Measurements from ENCODE around the gene ELAVL3.
"Not testable (repeated sequence)": the region's sequence is repeated elsewhere in the genome, so short reads cannot be mapped to it uniquely, and the experiment has no call there.

The ELAVL3 gene

DNA sequence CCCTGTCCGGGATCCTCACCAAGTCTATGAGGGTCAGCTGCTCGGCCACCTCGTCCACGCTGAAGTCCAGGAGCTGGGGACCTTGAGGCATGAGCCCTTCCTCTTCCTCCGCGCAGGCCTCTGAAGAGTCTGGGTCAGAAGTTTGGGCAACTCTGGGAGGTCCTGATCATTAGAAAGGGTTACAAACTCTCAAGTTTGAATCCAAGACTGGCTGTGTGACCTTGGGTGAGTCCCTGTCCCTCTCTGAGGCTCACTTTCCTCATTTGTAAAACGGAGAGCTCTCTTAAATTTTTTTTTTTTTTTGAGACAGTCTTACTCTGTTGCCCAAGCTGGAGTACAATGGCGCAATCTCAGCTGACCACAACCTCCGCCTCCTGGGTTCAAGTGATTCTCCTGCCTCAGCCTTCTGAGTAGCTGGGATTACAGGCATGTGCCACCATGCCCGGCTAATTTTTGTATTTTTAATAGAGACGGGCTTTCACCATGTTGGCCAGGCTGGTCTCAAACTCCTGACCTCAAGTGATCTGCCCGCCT, 74.1 kb downstream of the ELAVL3 start:
- not testable (repeated sequence) for DNase-seq (ENCODE audit: low spot score)

GRCh38 chr19:11405846-11406643, 74.8 kb downstream of the ELAVL3 start:
- no peak for DNase-seq (ENCODE audit: low spot score)

DNA sequence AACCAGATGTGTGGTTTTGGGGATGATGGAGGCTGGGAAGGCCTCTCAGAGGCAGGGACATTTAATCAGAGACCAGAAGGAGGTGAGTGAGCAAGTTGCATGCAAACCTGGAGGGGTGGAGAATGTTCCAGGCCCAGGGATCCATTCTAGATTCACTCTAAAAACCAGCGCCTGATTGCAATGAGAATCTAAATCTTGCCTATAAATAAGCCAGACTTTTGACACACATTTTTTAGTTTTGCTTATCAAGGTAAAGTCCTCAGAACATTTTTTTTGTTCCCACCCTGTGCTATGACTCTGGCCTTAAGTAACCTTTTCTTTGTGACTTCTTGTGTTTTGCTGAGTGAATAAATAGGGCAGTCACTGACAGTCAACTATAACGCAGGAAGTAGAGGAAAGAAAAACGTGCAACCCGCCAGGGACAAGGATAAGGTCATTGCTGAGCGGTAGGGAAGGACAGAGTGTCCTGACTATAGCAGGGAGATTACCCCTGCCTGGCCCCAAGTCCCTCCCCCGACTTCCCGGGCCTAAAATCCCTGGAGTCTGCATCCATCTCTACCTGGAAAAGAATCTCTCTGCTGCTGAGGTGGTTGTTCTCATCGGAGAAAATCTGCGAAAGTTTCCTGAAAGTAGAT, 76.1 kb downstream of the ELAVL3 start:
- no peak for DNase-seq (ENCODE audit: low spot score)

GRCh38 chr19:11401808-11402543, 78.9 kb downstream of the ELAVL3 start:
- no peak for DNase-seq (ENCODE audit: low spot score)

All from cerebellar cortex (tissue), 1 donor.